SK-N-DZ (cell line): ENCODE results near the gene VRK3.
"Not testable (repeated sequence)": the region's sequence is repeated elsewhere in the genome, so short reads cannot be mapped to it uniquely, and the experiment has no call there.

Experiments
- DNase-seq: peaks from one replicate; pipeline ENCODE4 v3.0.0-alpha.2; 2015; ENCODE audit warnings: low spot score

VRK3 gene

GRCh38 chr19:49988007-49988406 lies 37.2 kb downstream of the VRK3 start:
- DNase-seq = no peak

GRCh38 chr19:49987159-49987698 lies 37.9 kb downstream of the VRK3 start:
- DNase-seq = peak; percentile 42

GRCh38 chr19:49986354-49986753 lies 38.8 kb downstream of the VRK3 start:
- DNase-seq = no peak

GRCh38 chr19:49985871-49986270 lies 39.3 kb downstream of the VRK3 start:
- DNase-seq = no peak

- no peak for DNase-seq
Measured at GRCh38 chr19:49984491-49984890, 40.7 kb downstream of the VRK3 start.

GRCh38 chr19:49983645-49984229 lies 41.4 kb downstream of the VRK3 start:
- DNase-seq = peak; percentile 28

GRCh38 chr19:49981603-49982593 lies 43.3 kb downstream of the VRK3 start:
- DNase-seq = no peak

GRCh38 chr19:49978324-49978723 lies 46.8 kb downstream of the VRK3 start:
- DNase-seq = no peak

GRCh38 chr19:49977881-49978280 lies 47.3 kb downstream of the VRK3 start:
- no peak for DNase-seq

- no peak for DNase-seq
Measured at GRCh38 chr19:49977076-49977475, 48.1 kb downstream of the VRK3 start.

- no peak for DNase-seq
Measured at GRCh38 chr19:49976496-49976895, 48.7 kb downstream of the VRK3 start.

- no peak for DNase-seq
Measured at GRCh38 chr19:49975051-49975450, 50.1 kb downstream of the VRK3 start.

- no peak for DNase-seq
Measured at GRCh38 chr19:49973987-49974386, 51.2 kb downstream of the VRK3 start.

- DNase-seq = no peak
Measured at GRCh38 chr19:49972841-49973240, 52.3 kb downstream of the VRK3 start.

GRCh38 chr19:49971991-49972411 lies 53.2 kb downstream of the VRK3 start:
- DNase-seq = no peak

GRCh38 chr19:49969355-49969754 lies 55.8 kb downstream of the VRK3 start:
- DNase-seq = not testable (repeated sequence)

GRCh38 chr19:49968279-49968922 lies 56.8 kb downstream of the VRK3 start:
- DNase-seq = no peak

GRCh38 chr19:49960980-49961379 lies 64.2 kb downstream of the VRK3 start, which contains the start of gene SIGLEC11:
Gene SIGLEC11 (minus strand): TSS chr19:49961172. CDS start chr19:49961081, 91 bp downstream.
- DNase-seq = not testable (repeated sequence)

GRCh38 chr19:49959892-49960291 lies 65.3 kb downstream of the VRK3 start:
- not testable (repeated sequence) for DNase-seq

GRCh38 chr19:49958596-49958995 lies 66.6 kb downstream of the VRK3 start:
- DNase-seq = not testable (repeated sequence)

- not testable (repeated sequence) for DNase-seq
Measured at GRCh38 chr19:49958144-49958543, 67.0 kb downstream of the VRK3 start.
